CD4-positive, alpha-beta T cell treated with Interleukin-10 for 1 hour (primary cell): ENCODE data around the gene CLEC1A.

Source experiments
- DNase-seq: peaks from one replicate; pipeline ENCODE4 v3.0.0-alpha.2; 2020

Gene CLEC1A, protein sequence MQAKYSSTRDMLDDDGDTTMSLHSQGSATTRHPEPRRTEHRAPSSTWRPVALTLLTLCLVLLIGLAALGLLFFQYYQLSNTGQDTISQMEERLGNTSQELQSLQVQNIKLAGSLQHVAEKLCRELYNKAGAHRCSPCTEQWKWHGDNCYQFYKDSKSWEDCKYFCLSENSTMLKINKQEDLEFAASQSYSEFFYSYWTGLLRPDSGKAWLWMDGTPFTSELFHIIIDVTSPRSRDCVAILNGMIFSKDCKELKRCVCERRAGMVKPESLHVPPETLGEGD

DNA sequence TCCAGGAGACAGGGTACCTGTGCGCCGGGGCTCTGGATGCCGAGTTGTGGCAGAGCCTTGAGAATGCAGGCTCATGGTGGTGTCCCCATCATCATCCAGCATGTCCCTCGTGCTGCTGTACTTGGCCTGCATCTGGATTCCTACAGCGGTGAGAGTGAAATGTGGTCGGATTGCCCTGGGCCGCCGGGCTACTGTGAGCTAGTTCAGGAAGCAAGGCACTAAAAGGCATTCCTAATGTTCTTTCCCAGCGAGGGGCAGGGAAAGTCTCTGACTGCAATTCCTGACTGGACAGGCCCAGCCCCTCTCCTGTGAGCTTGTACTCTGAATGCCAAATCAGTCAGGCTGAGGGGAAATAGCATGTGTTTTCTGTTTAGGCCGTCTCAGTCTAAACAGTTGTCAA lies at the start of gene CLEC1A:
CLEC1A (minus strand) TSS at position 195 of the 400 bp plus-strand sequence; CDS start at position 132, 63 bp downstream.
- no peak for DNase-seq

DNA sequence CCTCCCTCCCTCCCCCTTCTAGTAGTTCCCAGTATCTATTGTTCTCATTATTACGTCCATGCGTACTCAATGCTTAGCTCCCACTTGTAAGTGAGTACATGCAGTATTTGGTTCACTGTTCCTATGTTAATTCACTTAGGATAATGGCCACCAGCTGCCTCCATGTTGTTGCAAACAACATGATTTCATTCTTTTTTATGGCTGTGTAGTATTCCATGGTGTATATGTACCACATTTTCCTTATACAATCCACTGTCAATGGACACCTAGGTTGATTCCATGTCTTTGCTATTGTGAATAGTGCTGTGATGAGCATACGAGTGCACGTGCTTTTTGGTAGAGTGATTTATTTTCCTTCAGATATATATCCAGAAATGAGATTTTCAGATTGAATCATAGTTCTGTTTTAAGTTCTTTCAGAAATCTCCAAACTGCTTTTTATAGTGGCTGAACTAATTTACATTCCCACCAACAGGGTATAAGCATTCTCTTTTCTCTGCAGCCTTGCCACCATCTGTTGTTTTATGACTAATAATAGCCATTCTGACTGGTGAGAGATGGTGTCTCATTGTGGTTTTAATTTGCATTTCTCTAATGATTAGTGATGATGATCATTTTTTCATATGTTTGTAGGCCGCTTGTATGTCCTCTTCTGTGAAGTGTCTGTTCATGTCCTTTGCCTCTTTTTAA lies 49.1 kb upstream of the CLEC1A start:
- no peak for DNase-seq

DNA sequence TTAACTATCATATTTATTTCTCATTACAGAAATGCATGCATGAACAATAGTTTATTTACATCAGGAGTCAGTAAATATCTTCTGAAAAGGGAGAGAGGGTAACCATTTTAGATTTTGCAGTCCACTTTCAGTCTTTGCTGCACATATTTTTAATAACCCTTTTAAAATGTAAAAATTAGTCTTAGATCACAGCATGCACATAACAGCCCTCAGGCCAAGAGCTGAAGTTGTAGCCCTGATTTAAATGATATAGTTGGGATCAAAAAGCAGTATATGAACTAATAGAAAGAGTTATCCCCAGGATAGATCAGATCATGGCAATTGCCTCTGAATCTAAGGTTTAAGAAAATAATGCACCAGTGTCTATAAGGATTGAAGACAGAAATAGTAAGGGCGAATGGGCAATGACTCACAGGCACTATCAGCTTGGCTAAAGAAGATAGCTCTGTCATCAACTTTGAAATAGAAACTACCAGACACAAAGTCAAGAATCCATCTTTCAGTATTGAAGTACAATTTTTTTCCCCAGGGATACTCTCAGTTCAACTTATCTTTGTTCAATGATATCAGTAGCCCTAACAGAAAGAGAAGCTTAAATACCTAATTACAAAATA lies 44.3 kb upstream of the CLEC1A start:
- no peak for DNase-seq

DNA sequence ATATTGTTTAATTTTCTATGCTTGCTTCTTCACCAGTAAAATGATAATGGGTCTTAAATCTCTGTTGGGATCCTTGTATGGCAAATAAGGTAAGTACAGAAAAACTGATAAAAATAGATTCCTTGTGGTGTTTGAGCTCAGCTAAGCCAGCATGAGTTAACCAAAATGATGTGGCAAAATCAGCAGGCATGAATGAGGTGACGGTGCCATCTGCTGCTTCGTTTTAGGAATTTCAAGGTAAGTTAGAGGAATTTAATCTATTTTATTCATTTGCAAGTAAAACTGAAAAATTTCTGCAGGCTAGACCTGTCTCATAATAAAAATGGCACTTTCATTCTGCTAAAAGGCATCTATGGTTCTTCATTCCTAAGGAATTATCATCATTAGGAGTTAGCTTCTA lies 41.2 kb upstream of the CLEC1A start:
- peak; percentile 60 for DNase-seq

DNA sequence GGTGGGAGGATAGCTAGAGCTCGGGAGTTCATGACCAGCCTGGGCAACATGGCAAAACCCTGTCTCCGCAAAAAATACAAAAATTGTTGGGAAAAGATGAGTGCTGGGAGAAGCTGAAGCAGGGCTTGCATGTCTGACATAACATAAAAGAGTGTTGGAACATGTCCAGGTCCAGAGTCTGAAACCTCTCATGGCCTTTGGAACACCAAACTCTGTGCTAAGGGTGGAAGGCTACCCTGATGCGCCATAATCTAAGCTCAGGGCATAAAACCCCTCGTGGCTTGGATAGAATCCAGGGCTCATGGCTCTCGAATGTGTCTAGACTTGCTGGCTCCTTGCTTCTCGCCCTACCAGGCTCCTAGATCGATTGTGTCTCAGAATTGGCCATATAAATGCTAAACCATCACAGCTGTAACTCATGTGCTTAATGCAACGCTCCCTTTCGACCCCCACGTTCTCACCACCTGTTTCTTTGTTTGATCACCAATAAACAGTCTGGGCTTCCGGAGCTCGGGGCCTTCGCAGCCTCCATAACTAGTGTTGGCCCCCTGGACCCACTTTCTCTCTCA lies 37.9 kb upstream of the CLEC1A start:
- DNase-seq, result no peak

DNA sequence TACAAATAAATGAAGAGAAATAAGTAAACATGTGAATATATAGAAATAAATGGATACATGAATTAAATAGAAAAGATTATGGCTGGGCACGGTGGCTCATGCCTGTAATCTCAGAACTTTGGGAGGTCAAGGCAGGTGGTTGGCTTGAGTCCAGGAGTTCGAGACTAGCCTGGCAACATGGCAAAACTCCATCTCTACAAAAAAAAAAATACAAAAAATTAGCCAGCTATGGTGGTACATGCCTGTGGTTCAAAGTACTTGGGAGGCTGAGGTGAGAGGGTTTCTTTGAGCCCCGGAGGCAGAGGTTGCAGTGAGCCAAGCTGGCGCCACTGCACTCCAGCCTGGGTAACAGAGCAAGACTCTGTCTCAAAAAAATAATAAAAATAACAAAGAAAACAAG lies 36.3 kb upstream of the CLEC1A start:
- no peak for DNase-seq

DNA sequence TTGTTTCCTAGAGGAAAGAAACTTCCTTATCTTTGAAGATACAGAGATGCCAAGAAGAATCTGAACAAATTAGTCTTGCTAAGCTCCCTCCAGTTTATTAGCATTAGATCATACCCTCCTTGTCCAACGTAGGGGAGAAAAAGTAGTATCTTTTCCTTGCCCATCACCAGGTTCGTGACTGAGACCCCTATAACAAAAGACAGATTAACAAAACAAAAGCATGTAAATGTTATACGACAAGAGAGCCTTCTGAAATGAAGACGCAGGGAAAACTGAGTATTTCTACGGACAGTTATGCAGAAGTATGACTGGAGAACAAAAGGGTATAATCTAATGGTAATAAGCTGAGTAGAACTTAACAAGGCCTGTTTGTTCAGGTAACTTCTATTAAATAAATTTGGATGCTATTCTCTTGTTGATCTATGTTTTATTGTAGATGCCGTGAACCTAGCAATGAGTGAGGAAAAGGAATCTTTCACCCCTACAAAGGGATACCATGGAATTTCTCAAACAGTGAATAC lies 34.1 kb upstream of the CLEC1A start:
- no peak for DNase-seq

DNA sequence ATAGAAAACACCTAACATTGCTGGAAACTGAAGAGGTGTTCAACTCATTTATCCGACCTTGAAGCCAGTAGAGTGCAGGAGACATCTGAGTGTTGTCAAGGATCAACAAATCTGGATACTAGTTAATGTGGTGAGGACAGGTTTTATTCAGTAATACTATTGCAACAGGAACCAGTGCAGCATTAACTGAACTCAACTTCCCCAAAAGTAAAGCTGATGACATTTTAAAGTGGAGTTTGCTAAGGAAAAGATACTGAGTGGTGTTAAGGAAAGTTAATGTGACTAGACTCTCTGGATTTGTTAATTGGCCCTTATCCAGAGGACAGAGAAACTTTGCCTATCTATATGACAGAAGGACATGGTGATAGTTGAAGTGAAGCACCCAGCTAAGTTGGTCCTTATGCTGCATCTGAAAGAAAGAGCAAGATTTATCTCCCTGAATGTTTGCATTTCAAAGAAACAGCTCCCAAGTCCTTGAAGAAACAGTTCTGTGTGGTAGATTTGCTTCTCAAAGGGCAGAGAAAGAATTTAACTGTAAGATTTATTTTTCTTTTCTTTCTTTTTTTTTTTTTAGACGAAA lies 32.4 kb upstream of the CLEC1A start:
- no peak for DNase-seq

DNA sequence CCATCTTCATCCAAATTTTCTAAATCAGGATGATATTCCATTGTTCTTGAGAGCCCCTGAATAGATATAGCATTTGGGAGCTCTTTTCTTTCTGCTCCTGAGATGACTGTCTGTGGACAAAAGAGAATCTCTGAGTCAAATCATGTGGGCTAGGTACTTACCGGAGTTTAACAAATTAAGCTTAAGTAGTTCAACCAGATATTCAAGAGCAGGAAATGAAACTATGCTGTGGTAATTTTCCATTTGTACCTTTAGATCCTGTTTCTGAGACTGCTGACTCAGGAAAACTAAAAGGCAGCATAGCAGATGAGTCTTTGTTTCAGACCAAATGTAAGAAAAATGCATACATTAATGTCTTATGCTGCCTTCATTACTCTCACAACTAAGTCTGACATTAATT lies 31.3 kb upstream of the CLEC1A start, which contains the start of gene CLEC7A:
CLEC7A (minus strand) TSS at position 158 of the 400 bp plus-strand sequence; CDS start at position 41, 117 bp downstream.
- peak; percentile 23 for DNase-seq

DNA sequence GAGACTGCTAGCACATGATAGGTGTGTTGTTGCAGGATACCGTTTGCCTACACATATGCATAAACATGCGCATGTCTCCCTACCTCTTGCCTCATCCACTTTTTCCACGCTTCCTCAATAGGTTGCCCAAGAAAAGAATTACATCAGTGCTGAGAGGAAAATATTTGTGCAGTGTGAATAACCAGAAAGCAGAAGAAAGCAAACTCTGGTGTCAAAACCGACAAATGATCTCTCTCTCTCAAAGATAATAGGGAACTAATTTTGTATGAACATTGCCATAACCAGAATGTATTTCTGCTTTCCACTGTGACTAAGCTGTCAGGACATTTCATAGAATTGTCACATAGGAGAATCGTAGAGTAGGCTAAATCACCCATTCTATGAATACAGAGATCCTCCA lies 29.9 kb upstream of the CLEC1A start:
- peak; percentile 26 for DNase-seq

DNA sequence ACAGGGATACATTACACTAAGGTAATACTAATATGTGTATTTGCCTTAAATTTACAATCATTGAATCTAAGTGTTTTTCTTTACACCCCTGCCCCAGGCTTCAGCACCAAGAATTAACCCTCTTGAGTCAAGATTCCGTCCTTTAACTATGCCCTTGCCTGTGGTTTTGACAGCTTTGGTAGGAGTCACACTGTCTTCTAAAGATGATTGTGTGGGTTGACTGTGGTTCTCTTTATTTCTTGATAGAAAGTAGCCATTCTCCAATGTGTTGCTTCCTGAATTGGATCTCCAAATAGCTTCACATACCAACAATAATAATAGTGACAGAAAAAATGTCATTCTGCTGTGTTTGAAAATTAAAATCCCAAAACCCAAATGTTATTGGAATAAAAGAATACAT lies 27.6 kb upstream of the CLEC1A start:
- no peak for DNase-seq

DNA sequence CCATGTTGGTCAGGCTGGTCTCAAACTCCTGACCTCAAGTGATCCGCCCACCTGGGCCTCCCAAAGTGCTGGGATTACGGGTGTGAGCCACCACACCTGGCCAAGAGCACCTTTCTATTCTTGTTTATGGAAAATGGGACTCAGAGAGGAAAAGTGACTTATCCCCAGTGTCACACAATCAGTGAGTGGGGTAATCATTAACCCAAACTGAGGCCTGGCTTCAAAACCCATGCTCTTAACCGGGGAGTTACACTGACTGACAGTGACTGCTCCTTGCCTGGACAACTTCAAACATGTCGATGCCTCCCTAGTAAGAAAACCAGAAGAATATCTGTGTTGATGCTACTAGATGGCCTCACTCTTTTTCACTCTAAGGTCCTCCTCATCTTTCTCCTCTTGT lies 23.9 kb upstream of the CLEC1A start:
- no peak for DNase-seq

DNA sequence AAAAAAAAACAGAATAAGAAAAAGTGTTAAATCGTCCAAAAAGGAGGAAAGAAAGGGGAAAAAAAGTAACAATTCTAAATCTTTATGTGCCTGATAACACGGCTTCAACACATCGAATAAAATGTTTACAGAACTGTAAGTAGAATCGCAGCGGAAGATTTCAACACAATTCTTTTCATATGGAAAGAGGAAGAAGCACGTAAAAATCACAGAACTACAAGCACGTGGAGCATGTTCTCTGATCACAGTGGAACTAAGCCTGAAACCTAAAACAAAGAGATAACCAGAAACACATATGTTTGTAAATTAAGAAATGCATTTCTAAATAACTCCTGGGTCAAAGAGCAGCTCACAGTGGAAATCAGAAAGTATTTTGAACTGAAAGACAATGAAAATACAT lies 22.5 kb upstream of the CLEC1A start:
- DNase-seq, result no peak

DNA sequence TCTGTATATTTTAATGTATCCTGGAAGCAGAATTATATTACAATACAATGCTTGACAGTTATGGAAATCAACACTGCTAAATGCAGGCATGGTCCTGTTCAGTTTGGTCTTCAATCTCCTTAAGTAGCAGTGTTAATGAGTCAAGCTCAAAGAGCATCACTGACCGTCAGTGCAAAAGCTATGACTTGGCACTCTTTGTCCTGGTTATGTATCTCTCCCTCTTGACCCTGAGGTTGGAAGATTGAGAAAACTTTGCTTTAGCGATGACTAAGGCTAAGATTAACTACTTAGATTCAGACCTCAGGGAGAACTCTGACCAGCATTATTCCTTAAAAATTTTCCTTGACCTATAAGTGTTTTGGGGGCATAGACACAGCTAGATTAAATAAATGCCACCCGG lies 20.3 kb upstream of the CLEC1A start:
- no peak for DNase-seq

DNA sequence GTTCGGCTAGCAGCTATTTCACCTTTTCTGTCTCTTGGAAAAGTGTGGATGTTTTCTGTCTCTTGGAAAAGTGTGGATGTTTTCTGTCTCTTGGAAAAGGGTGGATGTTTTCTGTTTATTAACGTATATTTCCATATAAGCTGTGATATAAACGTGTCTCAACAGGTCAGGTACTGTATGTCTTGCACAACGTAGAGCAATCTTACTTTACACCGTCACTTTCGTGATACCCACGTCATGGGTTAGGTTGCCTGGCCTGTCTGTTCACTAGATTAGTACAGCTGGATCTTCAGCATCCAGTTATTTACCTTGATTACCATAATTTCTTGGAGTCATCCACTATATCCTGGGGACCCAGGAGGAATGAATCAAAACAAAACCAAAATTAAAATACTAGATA lies 17.1 kb upstream of the CLEC1A start:
- DNase-seq, result no peak

DNA sequence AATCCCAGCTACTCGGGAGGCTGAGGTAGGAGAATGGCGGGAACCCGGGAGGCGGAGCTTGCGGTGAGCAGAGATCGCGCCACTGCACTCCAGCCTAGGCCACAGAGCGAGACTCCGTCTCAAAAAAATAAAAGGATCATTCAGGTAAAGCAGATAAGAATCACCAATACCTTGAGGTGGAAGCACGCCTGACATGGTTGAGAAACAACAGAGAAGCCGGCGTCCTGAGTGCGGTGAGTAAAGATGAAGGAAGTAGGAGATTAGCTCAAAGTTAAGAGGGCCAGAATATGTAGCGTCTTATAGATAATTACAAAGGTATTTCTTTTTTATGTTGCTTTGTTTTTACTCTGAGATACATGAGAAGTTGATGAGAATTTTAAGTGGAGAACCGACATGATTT lies 16.5 kb upstream of the CLEC1A start:
- no peak for DNase-seq

DNA sequence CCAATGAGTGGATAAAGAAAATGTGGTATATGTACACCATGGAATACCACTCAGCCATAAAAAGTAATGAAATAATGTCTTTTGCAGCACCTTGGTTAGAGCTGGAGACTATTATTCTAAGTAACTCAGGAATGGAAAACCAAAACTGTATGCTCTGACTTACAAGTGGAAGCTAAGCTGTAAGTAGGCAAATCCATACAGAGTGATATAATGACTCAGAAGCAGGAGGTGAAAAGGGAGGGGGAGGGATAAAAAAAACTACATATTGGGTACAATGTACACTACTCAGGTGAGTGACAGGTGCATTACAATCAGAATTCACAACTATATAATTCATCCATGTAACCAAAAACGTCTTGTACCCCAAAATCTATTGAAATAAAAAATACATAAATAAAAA lies 15.1 kb upstream of the CLEC1A start:
- no peak for DNase-seq

DNA sequence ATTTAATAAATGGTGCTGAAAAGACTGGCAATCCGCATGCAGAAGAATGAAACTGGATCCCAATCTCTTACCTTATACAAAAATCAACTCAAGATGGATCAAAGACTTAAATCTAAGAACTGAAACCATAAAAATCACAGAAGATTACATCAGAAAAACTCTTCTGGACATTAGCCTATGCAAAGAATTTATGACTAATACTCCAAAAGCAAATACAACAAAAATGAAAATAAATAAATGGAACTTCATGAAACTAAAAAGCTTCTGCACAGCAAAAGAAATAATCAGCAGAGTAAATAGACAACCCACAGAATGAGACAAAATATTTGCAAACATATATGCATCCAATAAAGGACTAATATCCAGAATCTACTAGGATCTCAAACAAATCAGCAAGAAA lies 14.3 kb upstream of the CLEC1A start:
- DNase-seq, result no peak

DNA sequence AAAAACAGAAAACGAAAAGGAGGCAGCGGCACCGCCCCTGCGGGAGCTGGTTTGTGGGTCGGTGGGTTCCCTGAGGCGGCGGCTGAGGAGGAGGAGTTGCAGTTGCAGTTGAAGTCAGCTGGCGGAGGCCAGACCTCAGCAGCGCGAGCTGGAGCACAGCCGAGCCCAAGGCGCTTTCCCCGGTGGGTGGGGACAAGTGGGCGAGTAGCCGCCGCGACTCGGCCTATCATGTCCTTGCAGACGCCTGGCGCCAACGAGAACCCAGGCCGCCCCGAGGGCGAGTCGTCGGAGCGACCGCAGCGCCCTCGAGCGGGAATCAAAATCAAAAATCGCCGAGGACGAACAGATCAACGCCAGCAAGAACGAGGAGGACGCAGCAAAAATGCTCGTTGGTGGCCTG lies 12.7 kb upstream of the CLEC1A start:
- no peak for DNase-seq

DNA sequence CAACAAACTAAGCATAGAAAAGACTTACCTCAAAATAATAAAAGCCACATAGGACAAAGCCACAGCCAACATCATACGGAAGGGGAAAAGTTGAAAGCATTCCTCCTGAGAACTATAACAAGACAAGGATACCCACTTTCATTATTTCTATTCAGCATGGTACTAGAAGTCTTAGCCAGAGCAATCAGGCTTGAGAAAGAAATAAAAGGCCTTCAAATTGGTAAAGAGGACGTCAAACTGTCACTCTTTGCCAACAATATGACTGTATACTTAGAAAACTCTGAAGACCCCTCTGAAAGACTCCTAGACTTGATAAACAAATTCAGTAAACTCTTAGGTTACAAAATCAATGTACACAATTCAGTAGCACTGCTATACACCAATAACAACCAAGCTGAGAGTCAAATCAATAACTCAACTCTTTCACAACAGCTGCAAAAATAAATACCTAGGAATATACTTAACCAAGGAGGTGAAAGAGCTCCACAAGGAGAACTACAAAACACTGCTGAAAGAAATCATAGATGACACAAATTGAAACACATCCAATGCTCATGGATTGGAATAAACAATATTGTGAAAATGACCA lies 11.6 kb upstream of the CLEC1A start:
- DNase-seq, result no peak

DNA sequence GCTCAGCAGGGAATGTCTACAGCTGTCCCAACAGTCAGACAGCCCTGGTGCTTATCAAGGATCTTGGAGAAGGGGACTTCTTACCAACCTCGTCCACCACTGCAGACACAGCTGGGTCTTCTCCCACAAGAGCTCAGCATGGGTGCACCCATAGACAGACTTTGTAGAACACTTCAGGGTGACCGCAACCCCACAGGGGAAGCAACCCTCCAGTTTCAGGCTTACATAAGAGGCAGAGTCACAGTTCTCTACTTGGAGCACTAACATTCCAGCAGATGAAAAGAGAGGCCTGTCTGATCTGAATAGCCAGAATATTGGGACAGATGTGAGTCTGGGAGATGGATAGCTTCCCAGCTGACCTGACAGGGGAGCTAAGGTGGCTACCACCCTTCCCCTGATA lies 3.5 kb upstream of the CLEC1A start:
- DNase-seq, result no peak

DNA sequence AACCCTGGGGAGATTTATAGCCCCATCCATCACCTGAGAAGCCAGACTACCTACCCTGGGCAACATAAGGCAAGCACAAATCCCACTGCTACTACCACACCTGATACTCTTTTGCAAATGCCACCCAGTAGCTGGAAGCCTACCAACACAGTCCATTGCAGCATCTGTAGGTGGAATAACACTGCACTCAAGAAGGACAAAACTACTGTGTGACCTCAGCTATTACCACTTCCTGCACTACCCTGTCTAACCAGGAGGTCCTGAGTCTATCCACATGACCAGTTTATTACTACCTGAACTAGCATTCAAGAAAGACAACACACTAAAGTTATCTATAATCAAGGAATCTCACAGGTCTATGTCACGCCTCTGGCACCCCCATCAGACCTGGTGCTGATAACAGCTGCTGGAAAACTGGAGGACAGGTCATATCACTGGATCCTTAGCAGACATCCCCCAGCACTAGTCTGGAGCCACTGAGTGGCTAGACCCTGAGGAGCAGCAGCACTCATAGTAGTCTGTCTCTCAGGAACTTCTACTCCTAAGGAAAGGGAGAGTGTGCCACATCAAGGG lies 2.9 kb upstream of the CLEC1A start:
- no peak for DNase-seq
